ENCODE data around the gene WWOX. TPM values are rescaled to one million over a fixed set of nuclear protein-coding genes. Genes with fewer than 3 reads are reported as not detected.

The WWOX gene
- total and polyA plus RNA-seq, 3 donors from 2014 or later, result 20.6 to 76.7 (median 64.1) TPM

GRCh38 chr16:78170494-78170933 lies 71.1 kb downstream of the WWOX start:
- no peak overlapping the region for H3K27ac ChIP-seq
- 84 to 88% methylated on average over 2 of the region's 2 CpGs for WGBS, 2 donors
- no peak for DNase-seq
- H3K27me3 ChIP-seq, result no peaks in the 10 kb centered on the region
- no peak overlapping the region for H3K4me3 ChIP-seq
- TF ChIP-seq CTCF (IDR thresholded peaks at IDR 0.05) (no peak), POLR2A (IDR thresholded peaks at IDR 0.05) (no peak)
- no peaks in the 10 kb centered on the region for H3K9me3 ChIP-seq
- no peaks in the 10 kb centered on the region for H3K36me3 ChIP-seq (ENCODE audit: low read depth, missing control alignments)
- intact Hi-C loops (cut with DNase I; ENCODE audit: low total_unique reads), result no loop called here
- H3K4me1 ChIP-seq, result no peaks in the 10 kb centered on the region

- no peak for TF ChIP-seq POLR2A (IDR thresholded peaks at IDR 0.05)
- no peak for TF ChIP-seq CTCF (IDR thresholded peaks at IDR 0.05)
Observed at GRCh38 chr16:78175287-78175686, 75.8 kb downstream of the WWOX start.

GRCh38 chr16:78176435-78176834 lies 77.0 kb downstream of the WWOX start:
- Histone ChIP-seq H3K9me3 (no peaks in the 10 kb centered on the region), H3K4me1 (no peaks in the 10 kb centered on the region), H3K4me3 (no peak overlapping the region), H3K27ac (no peak overlapping the region), H3K27me3 (no peaks in the 10 kb centered on the region), H3K36me3 (ENCODE audit: low read depth, missing control alignments) (no peaks in the 10 kb centered on the region)
- intact Hi-C loops (cut with DNase I; ENCODE audit: low total_unique reads), result no loop called here
- DNase-seq, result no peak
- 88 to 89% methylated on average over 5 of the region's 5 CpGs for WGBS, 2 donors
- TF ChIP-seq CTCF (IDR thresholded peaks at IDR 0.05), result no peak
- TF ChIP-seq POLR2A (IDR thresholded peaks at IDR 0.05), result no peak

More at GRCh38 chr16:78175287-78175686, 75.8 kb downstream of the WWOX start:
- no peaks in the 10 kb centered on the region for H3K27me3 ChIP-seq
- WGBS, 2 donors, result 60 to 95% methylated on average over 1 to 3 of the region's 3 CpGs
- intact Hi-C loops (cut with DNase I; ENCODE audit: low total_unique reads), result no loop called here
- no peaks in the 10 kb centered on the region for H3K36me3 ChIP-seq (ENCODE audit: low read depth, missing control alignments)
- H3K4me3 ChIP-seq, result no peak overlapping the region
- no peak for DNase-seq
- H3K9me3 ChIP-seq, result no peaks in the 10 kb centered on the region
- H3K4me1 ChIP-seq, result no peaks in the 10 kb centered on the region
- H3K27ac ChIP-seq, result no peak overlapping the region

GRCh38 chr16:78177218-78177617 lies 77.8 kb downstream of the WWOX start:
- DNase-seq, result no peak
- no peak overlapping the region for H3K27ac ChIP-seq
- no peaks in the 10 kb centered on the region for H3K4me1 ChIP-seq
- no peaks in the 10 kb centered on the region for H3K27me3 ChIP-seq
- 96 to 98% methylated on average over 5 of the region's 5 CpGs for WGBS, 2 donors
- no peaks in the 10 kb centered on the region for H3K36me3 ChIP-seq (ENCODE audit: low read depth, missing control alignments)
- no peak for TF ChIP-seq POLR2A (IDR thresholded peaks at IDR 0.05)
- no peaks in the 10 kb centered on the region for H3K9me3 ChIP-seq
- intact Hi-C loops (cut with DNase I; ENCODE audit: low total_unique reads), result no loop called here
- no peak overlapping the region for H3K4me3 ChIP-seq

GRCh38 chr16:78177987-78178386 lies 78.5 kb downstream of the WWOX start:
- H3K9me3 ChIP-seq, result no peaks in the 10 kb centered on the region
- no peak for DNase-seq
- H3K27me3 ChIP-seq, result no peaks in the 10 kb centered on the region
- no peak overlapping the region for H3K27ac ChIP-seq
- no peak overlapping the region for H3K4me3 ChIP-seq
- H3K4me1 ChIP-seq, result no peaks in the 10 kb centered on the region
- TF ChIP-seq CTCF (IDR thresholded peaks at IDR 0.05) (no peak), POLR2A (IDR thresholded peaks at IDR 0.05) (no peak)
- no peaks in the 10 kb centered on the region for H3K36me3 ChIP-seq (ENCODE audit: low read depth, missing control alignments)
- WGBS, 2 donors, result 77 to 86% methylated on average over 3 of the region's 3 CpGs
- intact Hi-C loops (cut with DNase I; ENCODE audit: low total_unique reads), result no loop called here
